GM18505 (cell line): ENCODE data around the gene TPGS2.
"Not testable (repeated sequence)": the region's sequence is repeated elsewhere in the genome, so short reads cannot be mapped to it uniquely, and the experiment has no call there.

Experiments
- ATAC-seq: cut with Tn5 transposase; IDR thresholded peaks from one replicate; pipeline ENCODE4 v1.9.1; 2021; ENCODE audit not compliant: unreplicated experiment
- POLR2A ChIP-seq: IDR thresholded peaks from 4 replicates; pipeline ENCODE4 v1.6.1; 2011; ENCODE audit warnings: borderline replicate concordance; ENCODE audit not compliant: insufficient read depth, insufficient read length; ENCODE audit errors: extremely low read depth

TPGS2 gene

DNA sequence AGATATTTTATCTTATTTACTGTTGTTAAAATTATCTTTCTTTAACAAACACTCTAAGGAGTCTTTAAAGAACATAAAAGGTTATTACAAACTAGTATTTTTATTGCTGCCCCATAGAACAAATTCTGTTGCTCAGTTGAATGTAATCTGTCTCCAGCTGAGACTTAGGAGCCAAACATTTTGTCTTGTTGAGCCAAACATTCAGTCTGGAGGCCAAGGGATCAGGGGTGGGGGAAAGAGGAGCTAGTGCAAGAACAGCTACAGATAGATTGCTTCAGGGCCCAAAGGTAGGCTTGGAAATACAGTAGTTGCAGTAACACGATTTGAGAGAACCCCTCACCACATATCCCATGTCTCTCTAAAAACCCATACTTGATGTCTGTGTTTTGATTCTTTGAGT, 51.2 kb downstream of the TPGS2 start:
- TF ChIP-seq POLR2A, result no peak
- no peak for ATAC-seq

DNA sequence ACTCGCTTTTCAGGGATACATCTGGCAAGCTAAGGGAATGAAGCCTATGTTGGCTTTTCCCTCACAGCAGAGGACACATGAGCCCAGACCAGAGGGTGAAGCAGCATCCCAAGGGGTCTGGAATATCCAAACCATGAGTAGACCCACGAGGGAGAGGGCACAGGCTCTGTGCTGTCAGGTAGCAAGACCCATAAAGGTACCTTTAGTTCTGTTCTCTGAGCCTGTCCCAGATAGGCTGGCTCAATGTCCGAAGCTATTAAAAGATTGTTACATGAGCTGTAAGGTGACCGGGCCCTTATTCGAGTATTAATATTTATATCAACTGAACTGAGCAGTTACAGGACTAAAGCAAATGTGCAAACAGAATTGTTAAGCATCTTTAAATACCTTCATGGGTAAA, 52.2 kb downstream of the TPGS2 start:
- no peak for ATAC-seq
- no peak for TF ChIP-seq POLR2A

DNA sequence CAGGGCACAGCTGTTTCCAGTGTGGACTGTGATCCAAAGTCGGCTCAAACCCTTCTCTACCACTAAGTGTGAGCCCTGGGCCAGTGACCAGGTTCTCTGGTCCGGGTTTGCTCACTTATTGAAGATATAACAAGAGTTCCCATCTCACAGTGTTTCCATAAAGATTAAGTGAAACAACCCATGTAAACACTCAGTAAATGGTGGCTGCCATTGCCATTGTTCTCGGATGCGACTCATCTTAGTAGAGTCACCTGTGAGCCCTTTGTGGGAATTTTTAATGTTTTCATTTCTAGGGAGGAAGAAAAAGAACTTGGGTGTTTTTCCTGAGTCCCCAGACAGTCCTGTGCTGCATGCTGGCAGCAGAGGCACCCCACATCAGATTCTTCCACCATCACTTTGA, 53.4 kb downstream of the TPGS2 start:
- no peak for ATAC-seq
- TF ChIP-seq POLR2A, result no peak

DNA sequence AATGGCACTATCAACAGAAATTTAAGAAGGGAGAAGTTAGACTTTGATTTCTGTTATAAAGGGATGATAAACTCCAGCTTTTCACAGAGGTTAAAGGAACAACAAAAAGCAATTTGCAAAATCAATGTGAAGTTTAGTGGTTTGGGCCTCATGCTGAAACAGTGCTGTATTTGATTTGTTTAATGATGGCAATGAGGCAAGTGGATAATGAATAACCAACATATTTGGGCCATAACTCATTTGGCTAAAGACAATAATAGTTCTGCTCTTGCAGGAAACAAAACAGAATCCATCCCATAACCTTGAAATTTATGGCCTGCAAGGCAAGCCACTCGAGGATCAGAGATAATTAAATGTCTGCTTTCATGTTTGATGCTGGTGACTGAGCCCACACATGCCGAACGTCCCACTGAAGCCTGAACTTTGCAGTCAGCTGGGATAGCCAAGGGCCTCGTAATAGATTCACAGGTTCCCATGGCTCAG, 56.5 kb downstream of the TPGS2 start:
- no peak for TF ChIP-seq POLR2A
- no peak for ATAC-seq

DNA sequence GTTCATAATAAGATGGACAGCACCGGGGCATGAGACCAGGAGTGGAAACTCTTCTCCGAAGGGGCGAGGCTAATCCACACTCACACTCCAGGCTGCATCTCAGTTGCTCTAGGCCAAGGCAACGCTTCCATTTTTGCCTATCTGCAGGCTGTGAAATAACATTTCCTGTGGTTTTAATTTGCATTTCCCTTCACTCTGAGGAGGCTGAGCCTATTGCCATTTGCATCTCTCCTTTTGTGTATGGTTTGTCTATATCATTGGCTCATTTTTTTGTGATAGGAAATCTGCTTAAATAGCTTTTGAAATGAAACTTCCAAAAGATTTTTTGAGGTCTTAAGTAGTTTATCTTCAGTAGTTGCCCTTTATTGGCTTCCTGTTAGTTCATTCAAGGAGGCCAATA, 57.6 kb downstream of the TPGS2 start:
- no peak for TF ChIP-seq POLR2A
- no peak for ATAC-seq

DNA sequence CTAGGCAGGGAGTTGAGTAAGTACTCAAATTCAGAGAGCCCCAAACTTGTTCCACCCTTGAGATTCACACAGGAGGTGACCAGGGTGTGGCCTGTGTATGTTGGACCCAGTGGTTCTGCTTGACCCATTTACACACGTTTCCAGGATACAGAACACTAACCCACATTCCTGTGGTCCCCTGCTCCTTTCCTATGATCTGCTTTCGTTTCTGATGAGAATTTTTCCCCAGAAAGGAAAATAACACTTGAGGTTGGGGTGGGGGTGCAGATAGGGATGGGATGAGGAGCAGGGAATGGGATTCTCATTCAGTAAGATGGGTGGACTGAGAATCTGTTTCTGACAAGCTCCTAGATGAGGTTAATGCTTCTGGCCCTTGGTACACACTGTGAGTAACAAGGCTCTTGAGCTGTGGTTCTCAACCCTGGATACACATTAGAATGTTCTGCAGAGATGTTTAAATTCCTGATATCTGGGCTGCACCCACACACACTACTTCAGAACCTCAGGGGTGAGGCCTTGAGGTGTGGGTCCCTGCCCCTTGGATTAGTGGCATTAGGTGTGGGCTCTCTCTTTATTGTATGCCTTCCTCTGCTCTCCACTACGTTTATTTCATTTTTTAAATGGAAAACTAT, 58.4 kb downstream of the TPGS2 start:
- no peak for TF ChIP-seq POLR2A
- ATAC-seq, result no peak

DNA sequence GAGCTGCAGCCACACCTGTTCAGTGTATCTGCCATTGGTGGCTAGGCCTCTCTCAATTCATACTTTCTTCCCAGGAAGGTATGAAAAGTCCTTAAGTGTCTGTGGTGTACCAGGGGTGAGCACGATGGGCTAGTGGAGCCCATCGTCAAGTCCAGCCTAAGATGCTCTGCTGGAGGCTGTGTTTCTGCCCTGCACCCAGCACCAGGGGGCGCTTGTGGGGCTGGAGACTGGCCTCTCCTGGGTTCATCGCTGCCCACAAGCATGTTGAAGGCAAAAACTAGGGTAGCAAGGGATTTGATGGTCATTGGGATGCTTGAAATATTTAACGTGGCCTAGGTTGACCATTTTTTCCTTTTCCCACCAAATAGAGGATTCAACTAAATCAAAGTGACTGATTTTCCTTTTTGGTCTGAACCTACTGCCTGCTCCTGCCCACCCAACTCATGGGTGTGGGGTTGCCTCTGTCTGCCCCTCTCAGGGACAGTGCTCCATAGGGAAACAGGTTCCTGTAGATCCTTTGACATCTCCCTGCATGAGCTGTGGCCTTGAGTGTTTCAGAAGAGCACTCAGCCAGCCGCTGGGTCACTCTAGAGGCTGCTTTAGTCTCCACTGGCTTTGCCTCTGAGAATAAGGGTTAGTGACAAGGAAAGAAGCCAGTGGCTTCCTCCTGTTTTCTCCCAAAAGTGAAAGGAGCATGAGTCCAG, 59.0 kb downstream of the TPGS2 start:
- TF ChIP-seq POLR2A, result no peak
- no peak for ATAC-seq

DNA sequence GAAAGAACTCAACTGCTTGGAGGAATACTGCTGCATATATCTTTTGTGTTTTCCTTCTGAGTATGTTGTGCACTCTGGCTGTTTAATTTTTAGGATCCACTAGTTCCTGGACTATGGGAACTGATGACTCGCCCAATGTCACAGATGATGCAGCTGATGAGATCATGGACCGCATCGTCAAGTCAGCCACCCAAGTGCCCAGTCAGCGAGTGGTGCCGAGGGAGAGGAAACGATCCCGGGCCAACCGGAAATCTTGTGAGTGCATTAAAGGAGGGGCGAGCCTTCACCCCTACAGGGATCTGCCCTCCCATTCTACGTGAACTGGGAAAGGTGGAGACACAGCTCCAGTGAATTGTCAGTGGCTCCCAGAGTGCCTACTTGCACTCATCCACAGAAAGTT, 59.6 kb downstream of the TPGS2 start:
- ATAC-seq, result no peak
- TF ChIP-seq POLR2A, result no peak

DNA sequence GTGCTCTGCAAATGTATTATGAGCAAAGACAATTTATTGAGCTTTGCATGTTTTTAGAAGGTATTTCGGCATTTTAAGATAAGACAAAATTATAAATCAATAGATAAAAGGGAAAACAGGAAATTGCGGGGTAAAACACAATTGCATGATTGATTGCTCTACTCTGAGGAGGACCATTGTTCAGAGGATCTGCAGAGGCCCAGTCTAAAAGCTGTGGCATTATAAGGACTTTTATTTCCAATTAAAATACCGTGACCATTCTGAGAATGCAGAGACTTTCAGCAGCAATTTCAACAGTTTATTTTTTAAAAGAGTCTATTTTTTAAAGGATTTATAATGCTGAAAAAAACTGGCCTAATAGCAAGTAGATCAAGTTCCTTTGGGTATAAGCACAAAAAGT, 62.0 kb downstream of the TPGS2 start:
- no peak for ATAC-seq
- no peak for TF ChIP-seq POLR2A

DNA sequence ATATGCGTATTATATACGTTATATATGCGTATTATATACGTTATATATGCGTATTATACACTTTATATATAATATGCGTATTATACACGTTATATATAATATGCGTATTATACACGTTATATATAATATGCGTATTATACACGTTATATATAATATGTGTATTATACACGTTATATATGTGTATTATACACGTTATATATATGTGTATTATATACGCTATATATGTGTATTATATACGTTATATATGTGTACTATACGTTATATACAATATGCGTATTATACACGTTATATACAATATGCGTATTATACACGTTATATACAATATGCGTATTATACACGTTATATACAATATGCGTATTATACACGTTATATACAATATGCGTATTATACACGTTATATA, 65.8 kb downstream of the TPGS2 start:
- ATAC-seq, result not testable (repeated sequence)

DNA sequence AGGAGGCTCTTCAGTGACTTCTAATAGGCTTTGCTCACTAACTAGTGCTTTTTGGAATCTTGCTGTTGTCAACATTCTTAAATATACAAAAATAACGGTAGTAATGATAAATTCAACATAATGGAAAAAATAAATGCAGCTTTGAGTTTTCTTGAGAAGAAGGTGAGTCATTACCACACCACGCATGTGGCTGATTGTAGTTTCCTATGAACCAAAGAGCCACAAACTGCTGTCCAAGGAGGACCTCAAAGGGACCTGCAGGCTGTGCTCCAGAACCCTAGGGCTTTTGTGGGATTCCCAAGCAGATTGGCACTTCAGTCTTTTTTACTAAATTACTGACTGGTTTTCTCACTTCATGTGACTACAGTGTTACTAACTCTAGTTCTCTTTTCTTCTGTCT, 66.7 kb downstream of the TPGS2 start:
- ATAC-seq, result no peak

DNA sequence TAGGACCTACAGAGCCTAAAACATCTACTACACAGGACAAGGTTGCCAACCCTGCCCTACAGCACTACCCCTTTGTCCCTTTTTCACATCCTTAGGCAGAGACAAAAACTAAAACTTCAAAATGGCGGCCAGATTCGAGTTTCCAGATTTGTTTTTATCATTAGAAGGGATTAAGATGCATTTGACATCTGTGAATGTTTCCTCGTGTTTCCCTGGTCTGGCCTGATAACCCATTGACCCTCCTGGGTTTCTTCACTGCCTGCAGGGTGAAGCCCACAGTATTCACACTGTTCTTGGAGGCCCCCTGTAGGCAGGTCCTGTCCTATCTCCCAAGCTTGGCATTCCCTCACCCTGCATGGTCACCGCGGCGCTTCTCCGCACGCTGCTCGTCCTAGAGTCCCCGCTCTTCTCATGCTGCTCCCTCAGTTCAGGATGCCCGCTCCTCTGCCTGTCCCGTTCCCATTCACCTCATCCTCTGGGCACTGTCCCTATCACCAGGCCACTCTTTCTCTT, 67.6 kb downstream of the TPGS2 start:
- no peak for TF ChIP-seq POLR2A

More for the DNA sequence above, 66.7 kb downstream of the TPGS2 start:
- TF ChIP-seq POLR2A, result no peak

DNA sequence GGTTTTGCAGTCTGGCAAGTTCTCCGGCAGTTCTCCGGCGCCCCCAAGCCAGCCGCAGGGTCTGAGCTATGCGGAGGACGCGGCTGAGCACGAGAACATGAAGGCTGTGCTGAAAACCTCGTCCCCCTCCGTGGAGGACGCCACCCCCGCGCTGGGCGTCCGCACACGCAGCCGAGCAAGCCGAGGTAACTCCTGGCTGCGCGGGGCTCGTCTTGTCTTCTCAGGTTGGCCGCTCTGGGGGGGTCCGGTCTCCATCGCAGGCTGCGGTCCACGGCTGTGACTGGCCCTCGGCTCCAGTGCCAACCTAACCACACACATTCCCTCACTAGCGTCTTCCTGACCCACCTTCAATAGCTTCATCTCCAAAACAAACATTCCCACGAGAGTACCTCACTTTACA, 68.2 kb downstream of the TPGS2 start:
- no peak for TF ChIP-seq POLR2A
- no peak for ATAC-seq

More for the DNA sequence above, 67.6 kb downstream of the TPGS2 start:
- no peak for ATAC-seq

DNA sequence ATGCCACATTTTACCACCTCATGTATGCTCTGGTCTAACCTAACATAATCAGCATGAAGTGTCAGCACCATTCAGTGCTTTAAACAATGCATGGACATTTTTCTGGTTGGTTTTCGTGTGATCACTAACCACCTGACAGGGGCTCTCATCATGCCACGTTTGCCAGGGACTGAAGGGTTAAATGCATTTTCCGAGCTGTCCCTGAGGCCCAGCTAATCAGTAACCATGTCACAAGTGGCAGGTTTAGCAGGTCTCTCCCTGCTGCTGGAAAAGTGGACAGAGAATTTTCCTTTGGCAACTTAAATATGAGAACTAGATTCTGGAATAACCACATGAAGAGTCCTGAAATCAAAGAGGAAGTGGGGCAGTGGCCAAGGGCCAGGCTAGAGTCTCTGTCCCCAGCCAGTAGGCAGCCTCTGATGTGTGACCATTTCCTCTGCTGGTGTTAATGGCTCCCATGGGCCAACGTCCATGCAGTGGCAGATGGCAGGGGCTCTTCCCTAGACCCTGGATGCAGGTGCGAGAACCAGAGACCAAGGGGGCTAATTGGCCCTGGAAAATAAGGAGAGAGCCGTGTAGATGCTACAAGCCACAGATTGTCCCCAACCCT, 69.5 kb downstream of the TPGS2 start:
- TF ChIP-seq POLR2A, result no peak
- no peak for ATAC-seq

DNA sequence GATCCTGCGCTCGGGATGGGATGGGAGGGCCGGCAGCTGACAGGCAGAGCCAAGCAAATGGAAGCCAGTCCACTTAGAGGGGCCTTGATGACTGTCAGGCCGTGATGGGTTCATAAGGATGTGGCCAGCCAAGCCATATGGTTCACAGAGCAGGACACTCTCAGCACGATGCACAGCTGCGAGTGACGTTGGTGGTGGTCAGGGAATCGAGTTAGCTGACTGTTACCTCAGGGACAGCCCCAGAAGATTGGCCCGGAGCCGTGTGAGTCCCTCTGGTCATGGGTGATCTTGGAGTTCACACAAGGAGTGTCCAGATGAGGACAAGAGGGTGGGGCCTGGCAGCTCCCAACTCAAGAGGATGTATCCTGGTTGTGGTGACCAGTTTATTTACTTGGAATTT, 70.2 kb downstream of the TPGS2 start:
- no peak for ATAC-seq
- TF ChIP-seq POLR2A, result no peak

DNA sequence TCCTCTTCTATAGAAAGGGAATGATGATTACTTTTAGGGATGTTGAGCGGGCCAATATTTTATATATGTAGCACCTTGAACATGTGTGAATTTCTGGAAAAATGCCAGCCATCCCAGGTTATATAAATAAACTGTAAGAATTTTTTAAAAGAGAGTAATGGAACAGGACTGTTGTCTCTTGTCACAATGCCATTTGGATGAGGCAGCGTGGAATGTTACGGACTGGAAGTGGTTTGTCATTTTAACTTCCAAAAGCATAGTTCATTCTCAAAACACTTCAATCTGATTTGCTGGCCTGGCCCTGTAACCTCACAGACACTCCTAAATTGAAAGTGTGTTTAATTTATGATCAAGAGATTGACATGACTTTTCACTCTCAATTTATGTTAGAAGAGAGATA, 70.8 kb downstream of the TPGS2 start:
- ATAC-seq, result no peak
- TF ChIP-seq POLR2A, result no peak
